Spinal cord (tissue), 10 donors: ENCODE data around the gene KLHL17. TPM values are rescaled to one million over a fixed set of nuclear protein-coding genes. Genes with fewer than 3 reads are reported as not detected.
A peak's percentile ranks its signal among the peaks of the same experiment; 100 is the strongest.

ENCODE experiments used
- DNase-seq, 6 donors: peaks; one replicate each; pipeline versions ENCODE4 v3.0.0 to v3.0.0-alpha.2; 2013 to 2015; ENCODE audit warnings: low spot score in 6 of 6, low read depth in 4 of 6
- H3K27ac ChIP-seq: one replicate; pipeline ENCODE4 v1.5.1; 2013; ENCODE audit warnings: low read depth, low read length, control low read depth
- H3K27me3 ChIP-seq: one replicate; pipeline ENCODE4 v1.6.1; 2013; ENCODE audit warnings: low read length; ENCODE audit not compliant: control insufficient read depth, insufficient read depth
- H3K36me3 ChIP-seq: one replicate; pipeline ENCODE4 v1.6.1; 2013; ENCODE audit warnings: low read length; ENCODE audit not compliant: control insufficient read depth, insufficient read depth
- H3K4me1 ChIP-seq: one replicate; pipeline ENCODE4 v1.6.1; 2013; ENCODE audit warnings: low read length; ENCODE audit not compliant: control insufficient read depth, insufficient read depth
- H3K4me3 ChIP-seq: one replicate; pipeline ENCODE4 v1.5.1; 2013; ENCODE audit warnings: low read depth, low read length, control low read depth
- H3K9me3 ChIP-seq: one replicate; pipeline ENCODE4 v1.6.1; 2013; ENCODE audit warnings: low read length; ENCODE audit not compliant: control insufficient read depth, insufficient read depth
- WGBS: methylation state at CpG from one replicate; pipeline ENCODE4 v1.1.5; 2013; ENCODE audit warnings: missing lambda C conversion rate; ENCODE audit not compliant: insufficient coverage; 5-methylcytosine and 5-hydroxymethylcytosine counted together
- polyA plus RNA-seq, 2 donors: library from polyadenylated mRNA; unstranded; fragments of 120-200 nt; gene quantifications; one replicate each; pipeline ENCODE4 v1.2.1, GENCODE V29; 2013; ENCODE audit not compliant: insufficient read length in 2 of 2
- total RNA-seq, 2 donors: library from RNA; depleted of rRNA in 1 of 2; stranded (reverse); fragments of 120-200 nt in 1 of 2; fragments of >200 nt in 1 of 2; gene quantifications; one replicate each; pipeline versions ENCODE4 v1.2.3 to v1.2.4, GENCODE V29; 2013 to 2014
- donor health status: healthy.

KLHL17 gene
- total and polyA plus RNA-seq, 4 donors = 5.4 to 27.4 (median 17.6) TPM

- H3K9me3 ChIP-seq = no peaks in the 10 kb centered on the region
- peak overlapping the region; percentile 32 for H3K4me3 ChIP-seq
- DNase-seq = peak in 2 of 6 donors; percentile 80 to 84
- peaks cover 27% of the 10 kb centered on the region for H3K36me3 ChIP-seq
- peaks cover 48% of the 10 kb centered on the region for H3K4me1 ChIP-seq
- 9% methylated on average over 72 of the region's 75 CpGs for WGBS
- peaks cover 3% of the 10 kb centered on the region for H3K27me3 ChIP-seq
- H3K27ac ChIP-seq = no peak overlapping the region
Observed at GRCh38 chr1:997993-998744, 37.8 kb downstream of the KLHL17 start.

DNA sequence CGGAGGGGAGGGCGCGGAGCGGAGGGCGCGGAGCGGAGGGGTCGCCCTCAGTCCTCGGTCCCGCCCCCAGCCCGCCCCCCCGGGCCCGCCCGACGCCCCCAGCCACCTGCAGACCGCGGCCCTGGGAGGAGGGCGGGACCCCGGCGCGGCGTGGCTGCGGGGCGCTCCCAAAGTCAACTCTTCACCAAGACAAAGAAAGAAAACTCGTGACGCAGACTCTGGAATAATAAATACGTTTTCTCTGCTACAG lies 38.3 kb downstream of the KLHL17 start:
- H3K27ac ChIP-seq = no peak overlapping the region
- DNase-seq = peak in 1 of 6 donors; percentile 73
- WGBS = 0% methylated on average over 12 of the region's 27 CpGs

GRCh38 chr1:998995-999724 lies 38.8 kb downstream of the KLHL17 start:
- Histone ChIP-seq H3K9me3 (no peaks in the 10 kb centered on the region), H3K27me3 (peaks cover 3% of the 10 kb centered on the region), H3K27ac (peak overlapping the region; percentile 69), H3K4me3 (peak overlapping the region; percentile 52), H3K36me3 (peaks cover 34% of the 10 kb centered on the region), H3K4me1 (peaks cover 52% of the 10 kb centered on the region)
- WGBS = under 1% methylated on average over 86 of the region's 86 CpGs
- DNase-seq = peak in 2 of 6 donors; percentile 45 to 70

More for the DNA sequence above, 38.3 kb downstream of the KLHL17 start:
- no peaks in the 10 kb centered on the region for H3K9me3 ChIP-seq
- peaks cover 29% of the 10 kb centered on the region for H3K36me3 ChIP-seq
- H3K4me1 ChIP-seq = peaks cover 48% of the 10 kb centered on the region
- peaks cover 3% of the 10 kb centered on the region for H3K27me3 ChIP-seq
- peak overlapping the region; percentile 32 for H3K4me3 ChIP-seq

DNA sequence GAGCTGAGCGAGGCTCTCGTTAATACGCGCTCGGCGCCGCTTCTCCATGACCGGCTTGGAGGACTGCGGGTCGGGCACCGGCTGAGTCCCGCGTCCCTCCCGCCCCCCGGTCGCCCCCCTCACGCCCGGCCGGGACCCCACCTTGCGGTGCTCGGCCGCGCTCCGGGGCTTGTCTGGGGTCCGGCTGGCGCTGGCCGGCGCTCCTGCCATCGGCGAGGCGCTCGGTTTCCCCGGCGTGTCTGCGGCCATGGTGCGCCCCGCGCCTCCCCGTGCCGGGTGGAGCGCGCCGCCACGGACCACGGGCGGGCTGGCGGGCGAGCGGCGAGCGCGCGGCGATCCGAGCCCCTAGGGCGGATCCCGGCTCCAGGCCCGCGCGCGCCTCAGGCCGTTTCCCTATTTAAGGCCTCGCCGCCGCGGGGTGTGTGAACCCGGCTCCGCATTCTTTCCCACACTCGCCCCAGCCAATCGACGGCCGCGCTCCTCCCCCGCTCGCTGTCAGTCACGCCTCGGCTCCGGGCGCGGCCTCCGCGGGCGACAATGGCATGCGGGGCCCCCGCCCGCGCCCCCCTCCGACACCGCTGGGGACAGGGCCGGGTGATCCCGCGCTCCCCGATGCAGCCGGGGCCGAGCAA lies 39.5 kb downstream of the KLHL17 start, which contains the start of gene HES4:
Gene HES4, minus strand, starts transcription at position 373 of the 632 bp plus-strand sequence. Its CDS starts 124 bp downstream, at position 249.
- DNase-seq = peak in 5 of 6 donors; percentile 75 to 97 (median 84)
- H3K4me1 ChIP-seq = peaks cover 59% of the 10 kb centered on the region
- WGBS = under 1% methylated on average over 94 of the region's 95 CpGs
- H3K9me3 ChIP-seq = no peaks in the 10 kb centered on the region
- peaks cover 41% of the 10 kb centered on the region for H3K36me3 ChIP-seq
- peak within 1 kb of the TSS; percentile 73 for H3K4me3 ChIP-seq
- peaks cover 3% of the 10 kb centered on the region for H3K27me3 ChIP-seq
- H3K27ac ChIP-seq = peak within 1 kb of the TSS; percentile 99

DNA sequence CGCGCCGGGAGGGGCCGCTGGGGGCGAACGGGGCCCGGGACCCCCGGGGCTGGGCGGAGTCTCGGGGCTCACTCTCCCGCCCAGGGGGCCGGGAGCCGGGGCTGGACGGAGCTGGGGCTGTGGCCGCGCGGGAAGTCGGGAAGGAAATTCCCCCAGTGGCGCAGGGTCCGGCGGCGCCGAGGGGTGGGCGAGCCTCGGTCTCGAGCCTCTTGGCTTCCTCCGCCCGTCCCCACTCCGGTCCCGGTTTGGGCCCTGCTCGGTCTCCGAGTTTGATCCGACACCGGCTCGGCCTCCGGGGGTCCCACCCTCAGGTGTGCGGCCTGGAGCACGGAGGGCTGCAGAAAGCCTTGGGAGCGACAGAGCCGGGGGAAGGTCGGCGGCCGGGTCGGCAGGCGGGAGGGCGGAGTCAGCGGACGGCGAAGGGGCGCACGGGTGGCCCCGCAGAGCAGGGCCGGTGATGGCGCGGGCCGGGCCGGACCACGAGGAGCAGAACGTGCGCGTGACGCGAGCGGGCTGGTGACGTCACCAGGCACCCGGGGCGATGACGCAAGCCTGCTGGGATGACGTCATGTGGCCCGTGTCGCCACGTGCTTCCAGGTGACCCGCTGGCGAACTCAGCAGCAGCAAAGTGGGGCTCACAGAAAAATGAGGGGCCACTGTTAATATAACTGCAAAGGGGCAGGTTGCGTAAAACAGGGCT lies 40.1 kb downstream of the KLHL17 start:
- H3K27me3 ChIP-seq = peaks cover 3% of the 10 kb centered on the region
- peak in 2 of 6 donors; percentile 90 to 91 for DNase-seq
- H3K9me3 ChIP-seq = no peaks in the 10 kb centered on the region
- H3K4me1 ChIP-seq = peaks cover 66% of the 10 kb centered on the region
- peak overlapping the region; percentile 73 for H3K4me3 ChIP-seq
- under 1% methylated on average over 74 of the region's 75 CpGs for WGBS
- H3K36me3 ChIP-seq = peaks cover 45% of the 10 kb centered on the region
- peak overlapping the region; percentile 99 for H3K27ac ChIP-seq

DNA sequence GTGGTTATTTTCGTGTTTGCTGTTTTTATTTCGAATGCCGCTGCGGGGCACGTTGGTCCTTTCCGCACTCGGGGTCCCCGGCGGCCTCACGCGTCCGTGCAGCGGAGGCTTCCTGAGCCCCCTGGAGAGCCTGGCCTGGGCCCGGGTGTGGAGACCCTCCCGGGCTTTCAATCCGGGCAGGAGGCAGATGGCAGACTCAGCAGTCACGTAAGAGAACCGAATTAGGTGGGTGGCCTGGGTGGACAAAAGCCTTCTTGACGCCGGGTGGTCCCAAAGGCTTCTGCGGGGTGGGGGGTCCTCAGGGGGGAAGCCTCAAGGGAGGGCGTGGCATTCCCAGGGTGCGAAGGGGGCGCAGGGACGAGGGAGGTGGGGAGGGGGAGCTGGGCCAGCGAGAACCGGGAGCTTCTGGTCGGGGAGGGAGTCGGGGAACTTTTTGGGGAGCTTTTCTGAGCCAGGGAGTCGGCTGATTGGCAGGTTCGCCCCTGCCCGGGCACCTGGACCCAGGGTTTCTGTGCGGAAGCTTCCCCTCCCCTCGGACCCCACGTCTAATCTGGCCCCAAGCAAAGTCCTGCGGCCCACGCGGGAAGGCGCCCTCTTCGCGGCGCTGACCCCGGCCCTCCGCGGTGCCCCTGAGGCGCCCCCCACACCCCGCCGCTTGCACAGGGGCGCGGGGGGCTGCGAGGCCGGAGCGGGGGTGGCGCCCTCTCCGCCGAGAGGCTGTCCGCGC lies 40.8 kb downstream of the KLHL17 start:
- under 1% methylated on average over 54 of the region's 58 CpGs for WGBS
- Histone ChIP-seq H3K27ac (peak overlapping the region; percentile 99), H3K27me3 (peaks cover 3% of the 10 kb centered on the region), H3K4me1 (peaks cover 68% of the 10 kb centered on the region), H3K36me3 (peaks cover 50% of the 10 kb centered on the region), H3K4me3 (peak overlapping the region; percentile 73), H3K9me3 (no peaks in the 10 kb centered on the region)
- peak in 1 of 6 donors; percentile 61 for DNase-seq

- Histone ChIP-seq H3K9me3 (no peaks in the 10 kb centered on the region), H3K27me3 (no peaks in the 10 kb centered on the region), H3K36me3 (peaks cover 33% of the 10 kb centered on the region), H3K4me1 (peaks cover 48% of the 10 kb centered on the region), H3K4me3 (no peak overlapping the region), H3K27ac (no peak overlapping the region)
- 82% methylated on average over 16 of the region's 22 CpGs for WGBS
- no peak for DNase-seq
Observed at GRCh38 chr1:1003618-1004419, 43.4 kb downstream of the KLHL17 start.

GRCh38 chr1:1004420-1004779 lies 44.0 kb downstream of the KLHL17 start:
- H3K27me3 ChIP-seq = no peaks in the 10 kb centered on the region
- H3K36me3 ChIP-seq = peaks cover 33% of the 10 kb centered on the region
- 60% methylated on average over 7 of the region's 7 CpGs for WGBS
- no peak overlapping the region for H3K4me3 ChIP-seq
- DNase-seq = no peak
- peaks cover 47% of the 10 kb centered on the region for H3K4me1 ChIP-seq
- H3K27ac ChIP-seq = no peak overlapping the region
- H3K9me3 ChIP-seq = no peaks in the 10 kb centered on the region
